H9 (cell line): Measurements from ENCODE around the gene MARK4. TPM values are rescaled to one million over a fixed set of nuclear protein-coding genes. Genes with fewer than 3 reads are reported as not detected.

Source experiments
- DNase-seq: peaks from one replicate; pipeline ENCODE4 v3.0.0-alpha.2; 2017
- H2AFZ ChIP-seq: one replicate; pipeline ENCODE4 v1.6.1; 2013; ENCODE audit warnings: mild to moderate bottlenecking, low read length, control low read depth, moderate library complexity
- H2AK5ac ChIP-seq: 2 replicates; pipeline ENCODE4 v1.6.1; 2013; ENCODE audit warnings: low read length, control low read depth, mixed read lengths; ENCODE audit not compliant: insufficient read length
- H2BK120ac ChIP-seq: one replicate; pipeline ENCODE4 v1.6.1; 2013; ENCODE audit warnings: low read depth, mild to moderate bottlenecking, low read length, control low read depth, inconsistent platforms; ENCODE audit not compliant: poor library complexity, severe bottlenecking
- H2BK12ac ChIP-seq: 2 replicates; pipeline ENCODE4 v1.6.1; 2013; ENCODE audit warnings: low read length, control low read depth, mixed read lengths, low read depth; ENCODE audit not compliant: insufficient read length
- H2BK15ac ChIP-seq: 2 replicates; pipeline ENCODE4 v1.6.1; 2013; ENCODE audit warnings: low read depth, low read length, control low read depth
- H2BK20ac ChIP-seq: one replicate; pipeline ENCODE4 v1.6.1; 2013; ENCODE audit warnings: low read depth, mild to moderate bottlenecking, low read length, control low read depth, inconsistent platforms; ENCODE audit not compliant: poor library complexity, severe bottlenecking
- H2BK5ac ChIP-seq: 2 replicates; pipeline ENCODE4 v1.6.1; 2013; ENCODE audit warnings: low read length, control low read depth, mixed read lengths; ENCODE audit not compliant: insufficient read length
- H3K14ac ChIP-seq: 2 replicates; pipeline ENCODE4 v1.6.1; 2013; ENCODE audit warnings: low read length, control low read depth; ENCODE audit not compliant: insufficient read depth
- H3K18ac ChIP-seq: 2 replicates; pipeline ENCODE4 v1.6.1; 2013; ENCODE audit warnings: low read depth, mild to moderate bottlenecking, mixed read lengths, low read length, control low read depth; ENCODE audit not compliant: insufficient read length
- H3K23ac ChIP-seq: 2 replicates; pipeline ENCODE4 v1.6.1; 2013; ENCODE audit warnings: low read length, control low read depth, mixed read lengths, low read depth; ENCODE audit not compliant: insufficient read length
- H3K23me2 ChIP-seq: 2 replicates; pipeline ENCODE4 v1.6.1; 2013; ENCODE audit warnings: low read depth, mild to moderate bottlenecking, mixed read lengths, low read length, control low read depth; ENCODE audit not compliant: insufficient read length, poor library complexity, severe bottlenecking
- H3K27ac ChIP-seq: 2 replicates; pipeline ENCODE4 v1.5.1; 2013; ENCODE audit warnings: low read length, control low read depth, mixed read lengths, low read depth; ENCODE audit not compliant: insufficient read length
- H3K27me3 ChIP-seq: 2 replicates; pipeline ENCODE4 v1.6.1; 2013; ENCODE audit warnings: low read length, control low read depth, inconsistent platforms; ENCODE audit not compliant: insufficient read depth
- H3K4ac ChIP-seq: 2 replicates; pipeline ENCODE4 v1.6.1; 2013; ENCODE audit warnings: low read depth, mild to moderate bottlenecking, control low read depth, inconsistent platforms, low read length, moderate library complexity
- H3K4me1 ChIP-seq: 2 replicates; pipeline ENCODE4 v1.6.1; 2013; ENCODE audit warnings: low read length, control low read depth, inconsistent platforms; ENCODE audit not compliant: insufficient read depth
- H3K4me2 ChIP-seq: 2 replicates; pipeline ENCODE4 v1.6.1; 2013; ENCODE audit warnings: low read length, control low read depth, mixed read lengths; ENCODE audit not compliant: insufficient read length, insufficient read depth
- H3K56ac ChIP-seq: 2 replicates; pipeline ENCODE4 v1.6.1; 2013; ENCODE audit warnings: low read depth, mild to moderate bottlenecking, mixed read lengths, low read length, control low read depth; ENCODE audit not compliant: insufficient read length
- H3K79me1 ChIP-seq: 2 replicates; pipeline ENCODE4 v1.6.1; 2013; ENCODE audit warnings: low read depth, mild to moderate bottlenecking, moderate library complexity, low read length, control low read depth, inconsistent platforms; ENCODE audit not compliant: insufficient read depth, poor library complexity, severe bottlenecking
- H3K79me2 ChIP-seq: 2 replicates; pipeline ENCODE4 v1.6.1; 2013; ENCODE audit warnings: low read length, control low read depth, inconsistent platforms; ENCODE audit not compliant: insufficient read depth
- H3K9ac ChIP-seq: 2 replicates; pipeline ENCODE4 v1.6.1; 2013; ENCODE audit warnings: low read length, control low read depth, mixed read lengths; ENCODE audit not compliant: insufficient read length; ENCODE audit errors: extremely low read depth
- H3K9me3 ChIP-seq: one replicate; pipeline ENCODE4 v1.6.1; 2013; ENCODE audit warnings: low read depth, low read length, inconsistent platforms; ENCODE audit not compliant: control insufficient read depth
- H3T11ph ChIP-seq: one replicate; pipeline ENCODE4 v1.6.1; 2013; ENCODE audit warnings: mild to moderate bottlenecking, low read length, control low read depth, inconsistent platforms
- H4K20me1 ChIP-seq: one replicate; pipeline ENCODE4 v1.6.1; 2013; ENCODE audit not compliant: control insufficient read depth, insufficient read length, insufficient read depth
- H4K5ac ChIP-seq: 2 replicates; pipeline ENCODE4 v1.6.1; 2013; ENCODE audit warnings: low read depth, mild to moderate bottlenecking, mixed read lengths, low read length, control low read depth; ENCODE audit not compliant: insufficient read length
- H4K8ac ChIP-seq: replicated peaks from 2 replicates; pipeline ENCODE4 v1.6.1; 2013; ENCODE audit warnings: low read length, control low read depth, mixed read lengths, low read depth; ENCODE audit not compliant: insufficient read length
- H4K91ac ChIP-seq: 2 replicates; pipeline ENCODE4 v1.6.1; 2013; ENCODE audit warnings: low read depth, mild to moderate bottlenecking, moderate library complexity, mixed read lengths, low read length, control low read depth; ENCODE audit not compliant: insufficient read length
- H3K27ac Mint-ChIP-seq, 3 experiments: 2 replicates in 2 of 3; 3 replicates in 1 of 3; pipeline ENCODE4 v1.8.0; 2020 to 2021; ENCODE audit warnings: mixed read lengths in 3 of 3, mild to moderate bottlenecking in 1 of 3, moderate library complexity in 1 of 3
- H3K27me3 Mint-ChIP-seq: 2 replicates; pipeline ENCODE4 v1.8.0; 2021; ENCODE audit warnings: low read depth, mild to moderate bottlenecking, moderate library complexity, mixed read lengths
- H3K36me3 Mint-ChIP-seq, 3 experiments: 2 replicates in 2 of 3; 3 replicates in 1 of 3; pipeline ENCODE4 v1.8.0; 2020 to 2021; ENCODE audit warnings: low read depth in 3 of 3, mixed read lengths in 3 of 3; ENCODE audit not compliant: insufficient read depth in 1 of 3
- H3K4me1 Mint-ChIP-seq, 2 experiments: 2 replicates each; pipeline ENCODE4 v1.8.0; 2020; ENCODE audit warnings: mixed read lengths in 2 of 2
- H3K4me3 Mint-ChIP-seq, 2 experiments: 2 replicates in 1 of 2; 3 replicates in 1 of 2; pipeline ENCODE4 v1.8.0; 2020 to 2021; ENCODE audit warnings: mild to moderate bottlenecking in 2 of 2, mixed read lengths in 2 of 2, moderate library complexity in 1 of 2
- H3K9me3 Mint-ChIP-seq, 2 experiments: 2 replicates in 1 of 2; 3 replicates in 1 of 2; pipeline ENCODE4 v1.8.0; 2020; ENCODE audit warnings: mild to moderate bottlenecking in 2 of 2, mixed read lengths in 2 of 2, moderate library complexity in 1 of 2
- CTCF ChIP-seq: fragments of 200-600 bp; sonication (generic); conservative IDR thresholded peaks from 3 replicates; pipeline ENCODE4 v1.8.0; 2021; ENCODE audit warnings: antibody characterized with exemption, mild to moderate bottlenecking
- total RNA-seq: library from RNA; stranded (reverse); gene quantifications from 2 replicates; pipeline ENCODE4 v1.2.1, GENCODE V29; 2021

The MARK4 gene
- total RNA-seq, 1 experiment from 2014 or later, result 44.7 TPM

GRCh38 chr19:45295873-45296272 lies 44.8 kb downstream of the MARK4 start:
- Histone ChIP-seq H3K4ac (no peak overlapping the region), H4K20me1 (no peaks in the 10 kb centered on the region), H3K79me2 (no peaks in the 10 kb centered on the region), H4K5ac (no peak overlapping the region), H3K27ac (no peak overlapping the region), H2BK20ac (no peak overlapping the region), H2AK5ac (no peak overlapping the region), H3K9ac (no peak overlapping the region), H4K8ac (no peak overlapping the region), H3K79me1 (no peaks in the 10 kb centered on the region), H3K23me2 (no peaks in the 10 kb centered on the region), H2AFZ (no peak overlapping the region), H3K27me3 (no peaks in the 10 kb centered on the region), H2BK120ac (no peak overlapping the region), H3T11ph (no peak overlapping the region), H2BK5ac (no peak overlapping the region), H3K4me1 (no peaks in the 10 kb centered on the region), H3K14ac (no peak overlapping the region), H3K9me3 (no peaks in the 10 kb centered on the region), H2BK15ac (no peak overlapping the region), H3K4me2 (no peak overlapping the region), H3K56ac (no peak overlapping the region), H3K23ac (no peak overlapping the region), H4K91ac (no peak overlapping the region), H2BK12ac (no peak overlapping the region), H3K18ac (no peak overlapping the region)
- Mint-ChIP-seq H3K9me3 (no peaks in the 10 kb centered on the region), H3K27ac (no peak overlapping the region), H3K27me3 (peaks cover 7% of the 10 kb centered on the region), H3K36me3 (peaks cover 25 to 60% (median 37%) of the 10 kb centered on the region in 3 experiments), H3K4me3 (no peak overlapping the region), H3K4me1 (peaks cover 0 to 4% of the 10 kb centered on the region in 2 experiments; a peak in 2 of 4 replicates)
- DNase-seq, result no peak
- no peak for TF ChIP-seq CTCF
